GM13977 (cell line): ENCODE data around the gene DNAL4.

Experiments
- DNase-seq: peaks from one replicate; pipeline ENCODE4 v3.0.0; 2012; ENCODE audit warnings: low spot score
- CTCF ChIP-seq: IDR thresholded peaks from 2 replicates; pipeline ENCODE4 v1.5.1; 2012; ENCODE audit warnings: mild to moderate bottlenecking, control low read depth; ENCODE audit not compliant: insufficient read depth; ENCODE audit errors: extremely low read depth, missing control alignments
- in situ Hi-C: fragments of 300-500 bp; cut with MboI; formaldehyde crosslinking; loops from one replicate; pipeline ENCODE4 v1.12.0; 2022; ENCODE audit warnings: low sequenced_read_pairs, low pct_unique_long_range_greater_than_20kb, mixed read lengths, inconsistent platforms; ENCODE audit not compliant: unreplicated experiment

DNAL4 gene

GRCh38 chr22:38751422-38752346 is 42.3 kb downstream of the DNAL4 start:
- DNase-seq, result peak; percentile 87
- in situ Hi-C loops, result no loop called here
- TF ChIP-seq CTCF, result no peak

GRCh38 chr22:38751066-38751421 is 42.9 kb downstream of the DNAL4 start:
- in situ Hi-C loops, result no loop called here
- no peak for DNase-seq
- no peak for TF ChIP-seq CTCF

- TF ChIP-seq CTCF, result no peak
- DNase-seq, result no peak
- in situ Hi-C loops, result no loop called here
These were observed 43.3 kb downstream of the DNAL4 start for GRCh38 chr22:38750638-38751037.

GRCh38 chr22:38750104-38750503 is 43.8 kb downstream of the DNAL4 start:
- TF ChIP-seq CTCF, result no peak
- no peak for DNase-seq
- in situ Hi-C loops, result no loop called here

GRCh38 chr22:38748487-38749136 is 45.3 kb downstream of the DNAL4 start:
- in situ Hi-C loops, result no loop called here
- no peak for TF ChIP-seq CTCF
- no peak for DNase-seq

- in situ Hi-C loops, result no loop called here
- no peak for DNase-seq
- TF ChIP-seq CTCF, result no peak
These were observed 48.1 kb downstream of the DNAL4 start for GRCh38 chr22:38745676-38746460.
